Placental epithelial cell (primary cell): Measurements from ENCODE around the gene LIPN. TPM values are rescaled to one million over a fixed set of nuclear protein-coding genes. Genes with fewer than 3 reads are reported as not detected.

Experiments used
- total RNA-seq: library from RNA; depleted of rRNA; stranded (reverse); fragments of >200 nt; gene quantifications from 2 replicates; pipeline ENCODE4 v1.2.3, GENCODE V29; 2012

Gene LIPN, protein sequence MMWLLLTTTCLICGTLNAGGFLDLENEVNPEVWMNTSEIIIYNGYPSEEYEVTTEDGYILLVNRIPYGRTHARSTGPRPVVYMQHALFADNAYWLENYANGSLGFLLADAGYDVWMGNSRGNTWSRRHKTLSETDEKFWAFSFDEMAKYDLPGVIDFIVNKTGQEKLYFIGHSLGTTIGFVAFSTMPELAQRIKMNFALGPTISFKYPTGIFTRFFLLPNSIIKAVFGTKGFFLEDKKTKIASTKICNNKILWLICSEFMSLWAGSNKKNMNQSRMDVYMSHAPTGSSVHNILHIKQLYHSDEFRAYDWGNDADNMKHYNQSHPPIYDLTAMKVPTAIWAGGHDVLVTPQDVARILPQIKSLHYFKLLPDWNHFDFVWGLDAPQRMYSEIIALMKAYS
- not detected in 2 replicates for total RNA-seq

DNA sequence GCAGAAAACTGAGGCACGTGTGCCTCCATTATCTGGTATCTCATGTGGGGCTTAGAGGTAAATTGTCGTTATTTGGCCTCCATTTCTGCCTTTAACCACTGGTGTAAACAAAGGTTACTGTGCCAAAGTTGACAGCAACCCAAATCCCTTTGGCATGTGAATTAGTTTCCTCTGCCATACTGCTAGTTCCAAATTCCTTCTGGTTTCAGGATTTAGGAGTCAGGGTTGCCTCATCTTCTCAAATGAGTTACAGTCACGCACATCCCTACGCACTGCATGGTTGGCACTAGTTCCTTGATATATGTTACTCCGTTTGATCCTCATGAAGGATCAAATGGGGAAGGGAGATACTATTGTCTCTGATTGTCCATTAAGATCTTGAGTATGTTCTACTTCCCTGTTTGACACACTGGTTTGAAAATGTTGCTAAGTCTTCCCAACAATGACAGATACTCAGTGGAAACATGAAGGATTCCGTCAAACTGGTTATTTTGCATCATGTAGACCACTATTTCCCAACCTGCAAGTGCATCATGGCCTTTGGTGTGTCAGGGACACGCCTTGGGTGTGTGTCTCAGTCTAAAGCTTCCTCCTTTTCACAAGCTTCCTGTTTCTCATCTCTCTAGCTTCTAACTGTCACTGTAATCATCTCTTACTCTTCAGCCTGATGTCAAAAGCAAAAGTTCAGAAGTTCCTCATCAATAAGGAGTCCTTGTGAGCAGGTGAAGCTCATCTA, at the start of gene LIPN:
Gene LIPN (plus strand): TSS at position 655 of the 736 bp plus-strand sequence. CDS start 1,386 bp downstream, outside the sequence.

GRCh38 chr10:88802523-88803285, 42.9 kb downstream of the LIPN start, which contains the start of gene LIPM:
TSS of gene LIPM (plus strand) at chr10:88802730. CDS start at chr10:88802897, 167 bp downstream.

Other genes with a start within 250 kb of the LIPN start
- 5.5 and 10.2 TPM in 2 replicates for gene RNLS, start 176.7 kb upstream of the LIPN start, total RNA-seq
- under 0.01 TPM in 1 of 2 replicates, not detected in the other for gene LIPJ, start 173.3 kb upstream of the LIPN start, total RNA-seq
- gene LIPF, start 95.6 kb upstream of the LIPN start, total RNA-seq, result not detected in 2 replicates
- not detected in 2 replicates for gene LIPK, start 53.8 kb upstream of the LIPN start, total RNA-seq
- under 0.01 TPM in 1 of 2 replicates, not detected in the other for gene LIPM, start 42.7 kb downstream of the LIPN start, total RNA-seq
- not detected in 2 replicates for gene ANKRD22, start 91.8 kb downstream of the LIPN start, total RNA-seq
- gene STAMBPL1, start 120.2 kb downstream of the LIPN start, total RNA-seq, result 0.39 and 1.4 TPM in 2 replicates
- gene ACTA2, start 192.8 kb downstream of the LIPN start, total RNA-seq, result 45.5 and 59.0 TPM in 2 replicates
- 16.1 and 21.7 TPM in 2 replicates for gene FAS, start 230.8 kb downstream of the LIPN start, total RNA-seq